COR-L47 (cell line): ENCODE results near the gene SHKBP1.
"Not testable (repeated sequence)": the region's sequence is repeated elsewhere in the genome, so short reads cannot be mapped to it uniquely, and the experiment has no call there.

ENCODE experiments used
- DNase-seq: peaks from one replicate; lab custom pipeline; 2025; lab: John Stamatoyannopoulos, UW

The SHKBP1 gene

DNA sequence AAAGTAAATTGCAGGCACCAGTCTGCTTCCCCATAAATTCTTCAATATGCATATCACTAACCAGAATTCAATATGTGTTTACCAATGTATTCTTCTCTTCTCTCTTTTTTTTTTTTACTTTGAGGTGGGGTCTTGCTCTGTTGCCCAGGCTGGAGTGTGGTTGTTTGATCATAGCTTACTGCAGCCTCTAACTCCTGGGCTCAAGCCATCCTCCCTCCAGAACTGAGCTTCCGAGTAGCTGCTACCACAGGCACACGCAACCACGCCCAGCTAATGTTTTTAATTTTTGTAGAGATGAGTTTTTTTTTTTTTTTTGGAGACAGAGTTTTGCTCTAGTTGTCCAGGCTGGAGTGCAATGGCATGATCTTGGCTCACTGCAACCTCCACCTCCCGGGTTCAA, 41.3 kb downstream of the SHKBP1 start:
- DNase-seq: no peak

DNA sequence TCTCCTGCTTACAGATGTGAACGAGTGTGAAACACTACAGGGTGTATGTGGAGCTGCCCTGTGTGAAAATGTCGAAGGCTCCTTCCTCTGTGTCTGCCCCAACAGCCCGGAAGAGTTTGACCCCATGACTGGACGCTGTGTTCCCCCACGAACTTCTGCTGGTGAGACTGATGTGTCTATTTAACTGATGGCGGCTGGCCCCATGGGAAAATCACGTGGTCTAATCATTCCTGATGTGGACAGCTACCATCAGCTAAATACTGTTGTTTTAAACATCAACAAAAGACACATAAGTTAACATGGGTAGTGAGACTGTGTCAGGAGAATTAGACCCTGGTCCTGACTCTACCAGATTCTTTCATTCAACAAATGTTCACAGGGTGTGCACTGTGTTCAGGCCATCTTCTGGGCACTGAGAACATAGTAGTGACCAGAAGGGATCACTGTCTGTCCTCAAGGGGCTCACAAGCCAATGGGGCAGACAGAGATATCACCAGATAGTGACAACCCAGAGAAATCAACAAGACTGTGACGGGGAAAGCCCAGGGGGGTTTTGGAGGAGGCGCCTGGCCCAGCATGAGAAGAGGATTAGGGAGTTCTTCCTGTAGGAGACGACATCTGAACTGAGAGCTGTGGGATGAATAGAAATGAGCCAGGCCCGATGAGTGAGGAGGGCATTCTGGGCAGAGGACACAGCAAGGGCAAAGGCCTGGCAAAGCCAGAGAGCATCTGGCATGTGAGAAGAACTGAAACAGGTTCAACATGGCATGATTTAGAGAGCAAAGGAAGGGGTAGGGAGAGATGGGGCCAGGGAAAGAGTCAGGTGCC, 42.9 kb downstream of the SHKBP1 start:
- DNase-seq: no peak

DNA sequence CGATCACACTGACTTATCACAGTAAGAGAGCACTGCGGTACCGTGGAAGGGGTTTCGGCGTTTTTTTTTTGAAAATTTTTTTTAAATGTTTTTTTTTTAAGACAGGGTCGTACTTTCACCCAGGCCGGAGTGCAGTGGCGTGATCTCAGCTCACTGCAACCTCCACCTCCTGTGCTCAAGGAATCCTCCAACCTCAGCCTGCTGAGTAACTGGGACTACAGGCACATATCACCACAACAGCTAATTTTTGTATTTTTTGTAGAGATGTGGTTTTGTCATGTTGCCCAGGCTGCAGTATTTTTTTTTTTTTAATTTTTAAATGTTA, 43.5 kb downstream of the SHKBP1 start:
- DNase-seq: no peak

DNA sequence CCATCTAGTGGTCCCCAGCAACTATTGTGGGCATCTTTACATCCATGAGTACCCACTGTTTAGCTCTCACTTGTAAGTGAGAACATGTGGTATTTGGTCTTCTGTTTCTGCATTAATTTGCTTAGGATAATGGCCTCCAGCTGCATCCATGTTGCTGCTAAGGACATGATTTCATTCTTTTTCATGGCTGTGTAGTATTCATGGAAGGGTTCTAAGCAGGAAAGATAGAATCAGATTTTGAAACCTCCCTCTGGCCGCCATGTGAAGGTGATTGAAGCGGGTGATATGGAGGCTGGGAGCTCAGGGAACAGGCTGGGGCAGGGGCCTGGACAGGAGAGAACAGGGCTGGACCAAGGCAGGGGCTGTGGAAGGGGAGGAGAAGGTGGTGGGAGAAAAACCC, 44.6 kb downstream of the SHKBP1 start:
- DNase-seq: no peak

DNA sequence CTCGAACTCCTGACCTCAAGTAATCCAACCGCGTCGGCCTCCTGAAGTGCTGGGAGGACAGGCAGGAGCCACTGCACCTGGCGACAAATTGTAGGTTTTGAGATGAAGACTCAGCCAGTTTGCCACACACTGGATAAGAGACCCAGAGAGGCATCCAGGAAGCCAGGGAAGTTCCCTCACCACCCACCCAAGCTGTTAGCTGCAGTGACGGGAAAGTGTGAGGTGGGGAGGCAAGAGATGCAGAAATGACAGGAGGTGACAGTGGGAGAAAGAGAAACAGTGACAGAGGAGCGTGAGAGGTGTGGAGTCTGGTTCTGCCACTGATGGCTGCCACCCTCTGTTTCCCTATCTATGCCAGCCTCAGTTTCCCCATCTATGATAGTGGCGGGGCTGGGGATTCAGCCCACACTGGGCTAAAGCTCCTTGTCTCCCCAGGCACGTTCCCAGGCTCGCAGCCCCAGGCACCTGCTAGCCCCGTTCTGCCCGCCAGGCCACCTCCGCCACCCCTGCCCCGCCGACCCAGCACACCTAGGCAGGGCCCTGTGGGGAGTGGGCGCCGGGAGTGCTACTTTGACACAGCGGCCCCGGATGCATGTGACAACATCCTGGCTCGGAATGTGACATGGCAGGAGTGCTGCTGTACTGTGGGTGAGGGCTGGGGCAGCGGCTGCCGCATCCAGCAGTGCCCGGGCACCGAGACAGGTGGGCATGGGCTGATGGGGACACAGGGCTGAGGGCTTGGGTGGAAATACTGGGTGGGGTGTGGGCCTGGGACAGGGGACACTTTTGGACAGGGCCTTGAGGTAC, 45.5 kb downstream of the SHKBP1 start:
- no peak for DNase-seq

DNA sequence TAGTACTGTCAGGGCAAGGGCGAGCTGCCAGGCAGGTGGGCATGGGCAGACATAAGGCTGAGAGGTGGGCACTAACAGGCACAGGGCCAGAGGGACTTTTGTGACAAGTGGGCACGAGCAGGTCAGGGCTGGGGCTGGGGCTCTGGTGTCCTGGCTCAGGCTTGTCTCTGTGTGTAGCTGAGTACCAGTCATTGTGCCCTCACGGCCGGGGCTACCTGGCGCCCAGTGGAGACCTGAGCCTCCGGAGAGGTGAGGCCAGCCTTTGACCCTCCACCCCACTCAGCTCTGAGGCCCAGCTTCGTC, 46.1 kb downstream of the SHKBP1 start:
- no peak for DNase-seq

DNA sequence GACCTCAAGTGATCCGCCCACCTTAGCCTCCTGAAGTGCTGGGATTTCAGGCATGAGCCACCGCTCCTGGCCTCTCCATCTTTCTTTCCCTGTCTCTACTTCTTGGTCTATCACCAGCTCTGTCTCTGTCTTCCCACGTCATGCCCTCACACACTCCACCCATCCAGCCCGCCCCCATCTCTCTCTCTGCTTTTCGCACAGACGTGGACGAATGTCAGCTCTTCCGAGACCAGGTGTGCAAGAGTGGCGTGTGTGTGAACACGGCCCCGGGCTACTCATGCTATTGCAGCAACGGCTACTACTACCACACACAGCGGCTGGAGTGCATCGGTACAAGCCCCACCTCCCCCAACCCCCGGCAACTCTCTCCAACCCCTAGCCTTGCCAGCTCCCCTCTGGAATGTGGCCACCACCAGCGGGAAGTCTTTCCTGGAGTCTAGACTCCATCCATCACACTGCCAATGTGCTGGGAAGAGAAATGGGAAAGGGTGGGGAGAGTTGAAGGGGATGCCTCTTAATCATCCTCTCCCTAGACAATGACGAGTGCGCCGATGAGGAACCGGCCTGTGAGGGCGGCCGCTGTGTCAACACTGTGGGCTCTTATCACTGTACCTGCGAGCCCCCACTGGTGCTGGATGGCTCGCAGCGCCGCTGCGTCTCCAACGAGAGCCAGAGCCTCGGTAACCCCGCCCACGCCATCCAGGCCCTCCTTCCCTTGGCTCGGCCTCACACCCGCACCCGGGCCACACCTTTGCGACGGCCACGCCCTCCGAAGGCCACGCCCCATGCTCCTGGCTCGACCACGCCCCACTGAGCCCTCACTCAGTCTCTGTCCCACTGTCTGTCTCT, 47.0 kb downstream of the SHKBP1 start:
- peak; percentile 86 for DNase-seq

DNA sequence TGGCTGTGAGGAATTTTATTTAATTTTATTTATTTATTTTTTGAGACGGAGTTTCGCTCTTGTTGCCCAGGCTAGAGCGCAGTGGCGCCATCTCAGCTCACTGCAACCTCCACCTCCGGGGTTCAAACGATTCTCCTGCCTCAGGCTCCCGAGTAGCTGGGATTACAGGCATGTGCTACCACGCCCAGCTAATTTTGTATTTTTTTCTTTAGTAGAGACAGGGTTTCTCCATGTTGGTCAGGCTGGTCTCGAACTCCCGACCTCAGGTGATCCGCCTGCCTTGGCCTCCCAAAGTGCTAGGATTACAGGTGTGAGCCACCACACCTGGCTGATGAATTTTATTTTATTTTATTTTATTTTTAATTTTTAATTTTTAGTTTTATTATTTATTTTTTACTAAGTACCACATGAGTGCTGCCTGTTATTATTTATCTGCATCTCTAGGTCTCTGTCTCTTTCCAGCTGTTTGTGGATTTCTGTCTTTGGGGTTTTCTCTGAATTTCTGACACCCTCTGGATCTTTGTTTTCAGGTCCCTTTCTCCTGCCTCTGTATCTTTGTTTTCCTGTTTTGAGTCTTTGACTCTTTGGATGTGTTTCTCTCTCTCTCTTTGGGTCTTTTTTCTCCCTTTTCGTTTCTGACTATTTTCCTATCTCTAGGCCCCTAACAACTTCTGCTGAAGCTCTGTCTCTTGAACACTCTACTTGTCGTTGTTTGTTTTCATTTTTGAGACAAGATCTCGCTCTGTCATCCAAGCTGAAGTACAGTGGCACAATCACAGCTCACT, 47.9 kb downstream of the SHKBP1 start:
- DNase-seq: not testable (repeated sequence)

DNA sequence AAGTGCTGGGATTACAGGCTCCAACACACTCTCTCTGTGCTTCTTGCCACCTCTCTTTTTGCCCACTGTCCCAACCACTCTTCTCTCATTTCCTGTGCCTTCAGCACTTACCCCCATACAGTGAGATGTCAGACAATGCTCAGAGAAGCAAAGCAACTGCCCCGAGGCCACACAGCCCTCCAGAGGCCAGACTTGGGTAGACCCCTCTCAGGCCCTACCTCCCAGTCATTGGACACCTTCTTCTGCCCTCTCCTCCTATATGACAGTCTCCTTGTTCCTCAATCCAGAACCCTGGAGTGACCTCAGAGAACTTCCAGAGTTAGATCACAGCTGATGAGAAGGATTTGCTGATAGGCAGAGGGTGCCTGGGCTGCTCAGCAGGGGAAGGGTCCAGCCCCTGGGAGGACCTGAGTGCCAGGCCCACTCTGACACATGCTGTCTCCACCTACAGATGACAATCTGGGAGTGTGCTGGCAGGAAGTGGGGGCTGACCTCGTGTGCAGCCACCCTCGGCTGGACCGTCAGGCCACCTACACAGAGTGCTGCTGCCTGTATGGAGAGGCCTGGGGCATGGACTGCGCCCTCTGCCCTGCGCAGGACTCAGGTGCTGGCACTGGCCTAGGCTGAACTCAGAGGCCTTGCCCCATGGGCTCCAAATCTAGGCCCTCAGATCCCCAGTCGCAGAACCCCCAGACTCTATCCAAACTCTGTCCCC, 48.9 kb downstream of the SHKBP1 start:
- no peak for DNase-seq

DNA sequence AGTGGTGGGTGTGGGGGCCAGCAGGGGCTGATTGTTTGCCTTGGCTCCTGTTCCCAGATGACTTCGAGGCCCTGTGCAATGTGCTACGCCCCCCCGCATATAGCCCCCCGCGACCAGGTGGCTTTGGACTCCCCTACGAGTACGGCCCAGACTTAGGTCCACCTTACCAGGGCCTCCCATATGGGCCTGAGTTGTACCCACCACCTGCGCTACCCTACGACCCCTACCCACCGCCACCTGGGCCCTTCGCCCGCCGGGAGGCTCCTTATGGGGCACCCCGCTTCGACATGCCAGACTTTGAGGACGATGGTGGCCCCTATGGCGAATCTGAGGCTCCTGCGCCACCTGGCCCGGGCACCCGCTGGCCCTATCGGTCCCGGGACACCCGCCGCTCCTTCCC, 50.2 kb downstream of the SHKBP1 start:
- DNase-seq: no peak

DNA sequence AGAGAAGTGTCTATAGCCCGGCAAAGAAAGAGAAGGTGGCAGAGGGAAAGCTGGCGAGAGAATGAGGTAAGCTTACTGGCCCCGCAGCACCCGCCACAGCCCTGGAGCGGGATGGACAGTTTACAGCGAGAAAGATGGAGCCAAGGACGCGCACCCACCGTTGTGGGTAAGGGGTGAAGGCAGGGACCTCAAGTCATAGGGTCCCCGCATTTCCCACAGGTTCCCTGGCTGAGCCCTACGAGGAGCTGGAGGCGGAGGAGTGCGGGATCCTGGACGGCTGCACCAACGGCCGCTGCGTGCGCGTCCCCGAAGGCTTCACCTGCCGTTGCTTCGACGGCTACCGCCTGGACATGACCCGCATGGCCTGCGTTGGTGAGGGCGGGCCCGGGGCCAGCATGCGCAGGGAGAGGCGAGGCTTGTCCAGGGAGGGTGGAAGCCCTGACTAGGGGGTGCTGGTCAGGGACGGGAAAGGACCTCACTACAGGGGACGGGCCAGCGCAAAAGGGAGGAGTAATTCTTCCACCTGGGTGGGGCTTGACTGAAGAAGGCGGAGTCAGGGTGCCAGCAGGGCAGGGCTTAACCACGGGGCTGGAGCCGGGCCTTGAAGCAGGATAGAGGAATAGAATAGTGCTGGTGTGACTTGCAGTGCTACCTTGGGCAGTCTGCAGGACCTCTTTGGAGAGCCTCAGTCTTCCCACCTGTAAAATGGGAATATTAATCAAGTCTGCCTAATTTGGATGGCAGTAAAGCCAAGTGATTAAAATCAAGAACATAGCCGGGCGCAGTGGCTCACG, 51.0 kb downstream of the SHKBP1 start:
- no peak for DNase-seq

DNA sequence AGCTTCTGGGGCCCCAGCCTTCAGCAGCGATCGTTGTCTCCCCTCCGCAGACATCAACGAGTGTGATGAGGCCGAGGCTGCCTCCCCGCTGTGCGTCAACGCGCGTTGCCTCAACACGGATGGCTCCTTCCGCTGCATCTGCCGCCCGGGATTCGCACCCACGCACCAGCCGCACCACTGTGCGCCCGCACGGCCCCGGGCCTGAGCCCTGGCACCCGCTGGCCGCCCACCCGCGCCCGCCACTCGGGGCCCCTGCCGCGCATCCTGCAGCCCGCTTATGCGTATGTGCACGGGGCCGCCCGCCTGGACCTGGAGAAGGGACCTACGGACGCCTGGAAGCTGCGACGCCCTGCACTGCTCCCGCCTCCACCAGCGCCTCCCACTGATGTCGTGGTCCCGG, 52.7 kb downstream of the SHKBP1 start:
- DNase-seq: no peak

DNA sequence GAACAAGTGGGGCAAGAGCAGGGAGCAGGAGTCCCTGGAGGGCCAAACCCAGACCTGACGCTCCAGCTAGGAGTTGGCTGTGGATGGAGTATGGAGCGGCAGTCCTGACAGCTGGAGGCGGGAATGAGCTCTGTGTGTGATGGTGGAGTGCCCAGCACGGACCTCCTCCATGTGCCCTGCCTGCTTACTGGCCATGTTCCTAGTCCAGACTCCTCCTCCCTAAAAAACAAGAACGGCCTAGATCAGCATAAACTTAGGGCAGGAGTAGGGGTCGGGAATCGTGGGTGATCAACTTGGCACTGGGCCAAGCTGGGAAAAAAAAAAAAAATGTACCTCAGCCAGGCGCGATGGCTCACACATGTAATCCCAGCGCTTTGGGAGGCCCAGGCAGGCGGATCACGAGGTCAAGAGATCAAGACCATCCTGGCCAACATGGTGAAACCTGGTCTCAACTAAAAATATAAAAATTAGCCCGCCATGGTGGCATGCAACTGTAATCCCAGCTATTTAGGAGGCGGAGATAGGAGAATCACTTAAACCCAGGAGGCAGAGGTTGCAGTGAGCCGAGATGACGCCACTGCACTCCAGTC, 54.0 kb downstream of the SHKBP1 start:
- no peak for DNase-seq

DNA sequence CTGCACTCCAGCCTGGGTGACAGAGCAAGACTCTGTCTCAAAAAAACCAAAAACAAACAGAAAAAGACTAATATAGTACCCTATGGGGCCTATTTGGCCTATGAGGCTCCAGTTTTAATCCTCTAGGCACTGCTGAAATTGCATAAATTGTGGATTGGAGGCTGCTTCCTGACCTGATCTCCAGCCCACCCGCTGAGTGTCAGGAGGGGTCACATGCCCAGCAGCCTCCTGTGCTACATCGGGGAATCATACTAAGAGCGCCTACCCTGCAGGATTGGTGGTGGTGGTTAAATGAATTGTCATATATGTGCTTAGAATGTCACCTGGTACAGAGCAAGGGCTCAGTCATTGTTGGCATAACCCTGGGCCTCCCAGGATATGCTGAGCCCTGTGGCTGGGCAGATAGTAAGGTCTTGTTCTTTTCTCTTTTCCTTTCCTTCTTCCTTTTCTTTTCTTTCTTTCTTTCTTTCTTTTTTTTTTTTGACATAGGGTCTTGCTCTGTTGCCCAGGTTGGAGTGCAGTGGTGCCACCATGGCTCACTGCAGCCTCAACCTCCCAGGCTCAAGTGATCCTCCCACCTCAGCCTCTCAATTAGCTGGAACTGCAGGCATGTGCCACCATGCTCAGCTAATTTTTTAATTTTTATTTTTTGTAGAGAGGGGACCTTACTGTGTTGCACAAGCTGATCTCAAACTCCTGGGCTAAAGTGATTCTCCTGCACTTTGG, 55.8 kb downstream of the SHKBP1 start:
- DNase-seq: no peak

DNA sequence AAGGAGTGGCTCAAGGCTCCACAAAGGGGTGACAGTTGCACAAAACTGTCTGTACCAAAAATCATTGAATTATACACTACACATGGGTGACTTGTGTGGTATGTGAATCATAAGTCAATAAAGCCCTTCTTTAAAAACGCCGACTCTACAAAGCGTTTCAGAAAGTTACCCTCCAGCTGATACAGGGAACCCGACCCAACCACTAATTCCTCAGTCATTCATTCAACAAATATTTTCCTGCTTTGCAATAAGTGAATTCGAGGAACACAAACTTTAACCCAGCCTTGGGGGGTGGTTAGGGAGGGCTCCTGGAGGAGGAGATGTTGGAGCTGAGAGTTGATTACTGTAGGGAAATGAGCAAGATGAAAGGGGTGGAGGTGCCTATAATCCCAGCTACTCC, 56.5 kb downstream of the SHKBP1 start:
- no peak for DNase-seq

DNA sequence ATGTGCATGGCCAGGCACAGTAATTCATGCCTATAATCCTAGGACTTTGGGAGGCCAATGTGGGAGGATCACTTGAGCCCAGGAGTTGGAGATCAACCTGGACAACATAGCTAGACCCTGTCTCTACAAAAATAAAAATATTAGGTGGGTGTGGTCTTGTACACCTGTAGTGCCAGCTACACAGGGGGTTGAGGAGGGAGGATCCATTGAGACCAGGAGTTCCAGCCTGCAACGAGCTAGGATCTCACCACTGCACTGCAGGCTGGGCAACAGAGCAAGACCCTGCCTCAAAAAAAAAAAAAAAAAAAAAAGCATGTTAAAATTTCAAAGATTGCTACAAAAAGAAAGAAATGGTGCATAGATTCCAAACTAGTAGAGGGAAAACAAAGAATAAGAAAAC, 61.7 kb downstream of the SHKBP1 start:
- DNase-seq: no peak

DNA sequence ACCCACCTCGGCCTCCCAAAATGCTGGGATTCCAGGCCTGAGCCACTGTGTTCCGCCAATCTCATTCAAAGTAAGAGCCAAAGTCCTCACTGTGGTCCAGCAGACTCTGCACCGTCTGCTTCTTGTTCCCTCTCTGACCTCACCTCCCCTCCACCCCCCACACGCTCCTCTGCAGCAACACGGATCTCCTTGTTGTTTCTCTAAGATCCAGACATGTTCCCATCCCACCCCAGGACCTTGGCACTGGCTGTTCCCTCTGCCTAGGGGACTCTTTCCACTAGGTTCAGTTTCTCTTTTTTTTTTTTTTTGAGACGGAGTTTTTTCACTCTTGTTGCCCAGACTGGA, 62.9 kb downstream of the SHKBP1 start:
- no peak for DNase-seq

DNA sequence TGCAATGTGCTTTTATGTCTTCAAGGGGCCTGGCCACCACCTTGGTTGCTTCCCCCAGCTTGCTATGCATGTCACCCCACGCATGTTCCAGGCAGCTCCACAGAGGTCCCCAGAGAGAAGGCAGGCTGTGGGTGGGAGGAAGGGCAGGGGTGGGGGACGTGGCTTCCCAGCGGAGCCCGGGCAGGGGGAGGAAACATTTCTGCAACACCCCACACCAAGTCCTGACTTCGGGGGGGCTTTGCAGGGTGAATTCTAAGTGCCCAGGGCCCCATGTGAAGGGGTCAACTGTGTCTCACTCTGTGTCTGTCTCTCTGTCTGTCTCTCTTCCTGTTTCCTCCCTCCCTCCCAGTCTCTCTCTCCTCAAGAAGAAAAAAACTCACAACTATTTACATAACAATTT, 64.1 kb downstream of the SHKBP1 start:
- no peak for DNase-seq
